Iris pigment epithelial cell (primary cell): Measurements from ENCODE around the gene FMNL1.
"Not testable (repeated sequence)": the region's sequence is repeated elsewhere in the genome, so short reads cannot be mapped to it uniquely, and the experiment has no call there.

Experiments
- DNase-seq: peaks from one replicate; pipeline ENCODE4 v3.0.0-alpha.2; 2011; ENCODE audit warnings: low read depth

FMNL1 gene

DNA sequence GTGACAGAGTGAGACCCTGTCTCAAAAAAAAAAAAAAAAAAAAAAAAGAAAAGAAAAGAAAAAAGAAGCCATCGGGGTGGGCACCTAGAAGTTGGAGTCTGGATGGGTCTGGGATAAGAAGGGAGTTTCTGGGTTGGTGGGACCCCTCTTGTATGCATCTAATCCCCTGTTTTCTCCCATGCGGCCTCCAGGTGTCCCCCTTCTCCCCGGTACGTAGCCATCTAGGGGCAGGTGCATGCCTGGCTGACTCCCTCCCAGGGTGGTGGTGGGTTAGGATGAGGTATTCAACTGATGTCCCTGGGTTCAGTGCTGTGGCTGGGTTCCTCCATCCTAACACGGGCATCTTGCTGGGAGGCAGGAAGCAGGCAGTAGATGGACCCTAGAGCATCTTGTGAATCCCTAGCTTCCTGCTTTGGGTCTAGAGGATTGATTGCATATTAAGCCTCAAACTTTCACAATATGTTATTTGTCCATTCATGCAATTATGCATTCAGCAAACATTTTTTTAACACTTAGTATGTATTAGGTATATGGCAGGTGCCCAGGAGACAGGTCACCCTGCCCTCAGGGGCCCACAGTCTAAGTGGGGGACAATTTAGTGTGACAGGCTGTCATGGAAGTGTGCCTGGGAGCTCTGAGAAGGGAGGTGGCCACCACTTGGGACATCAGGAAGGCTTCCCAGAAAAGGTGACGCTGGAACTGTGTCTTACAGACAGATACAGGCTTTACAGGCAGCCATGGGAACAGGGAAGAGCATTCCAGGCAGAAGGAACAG, 13.1 kb downstream of the FMNL1 start:
- DNase-seq = no peak

DNA sequence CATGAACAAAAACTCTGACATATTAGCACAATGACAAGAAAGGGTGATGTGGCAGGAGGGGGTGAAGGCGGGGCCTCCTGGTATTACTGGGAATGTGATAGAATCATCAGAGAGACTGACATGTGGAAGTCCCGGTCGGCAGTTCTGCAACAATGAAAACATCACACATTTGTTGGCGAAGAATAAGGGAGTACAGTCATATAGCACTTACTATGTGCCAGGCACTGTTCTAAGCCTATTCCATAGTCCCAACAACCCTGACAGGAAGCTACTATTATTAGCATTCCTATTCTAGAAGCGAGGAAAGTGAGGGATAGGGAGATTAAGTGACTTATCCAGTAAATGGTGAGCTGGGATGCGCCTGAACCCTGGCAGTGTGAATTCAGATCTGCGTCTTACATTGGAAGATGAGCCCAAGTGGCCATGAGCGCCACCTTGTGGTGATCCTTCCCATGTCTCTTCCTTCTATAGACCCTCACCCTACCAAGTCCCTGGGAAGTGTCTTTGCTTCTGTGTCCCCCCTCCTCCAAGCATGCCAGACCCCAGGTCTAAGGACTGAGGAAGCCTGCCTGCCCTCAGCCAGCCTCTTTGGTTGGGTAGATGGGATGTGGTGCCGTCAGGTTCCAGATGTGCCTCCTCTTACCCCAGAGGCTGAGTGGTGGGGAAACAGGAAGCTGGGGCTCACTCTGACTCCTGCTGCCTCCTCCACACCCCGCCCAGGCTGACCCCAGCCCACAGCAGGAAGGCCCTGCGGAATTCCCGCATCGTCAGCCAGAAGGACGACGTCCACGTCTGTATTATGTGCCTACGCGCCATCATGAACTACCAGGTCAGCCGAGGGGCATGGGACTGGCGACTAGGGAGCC, 14.0 kb downstream of the FMNL1 start:
- DNase-seq = peak; percentile 71

DNA sequence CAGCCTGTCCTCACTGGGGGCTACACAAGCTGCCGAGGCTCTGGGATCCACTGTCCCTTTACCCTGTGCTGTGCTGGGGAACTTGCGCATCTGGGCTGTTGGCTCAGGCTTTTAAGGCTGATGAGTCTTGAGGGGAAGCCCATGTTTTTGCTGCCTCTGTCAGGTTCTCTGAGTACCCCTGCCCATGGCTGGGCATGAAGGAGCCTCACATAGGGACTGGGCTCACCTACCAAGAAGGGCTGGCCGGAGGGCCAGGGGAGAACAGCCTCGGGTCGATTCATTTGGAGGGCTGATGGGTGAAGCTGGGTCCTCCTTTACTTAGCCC, 14.6 kb downstream of the FMNL1 start:
- no peak for DNase-seq

DNA sequence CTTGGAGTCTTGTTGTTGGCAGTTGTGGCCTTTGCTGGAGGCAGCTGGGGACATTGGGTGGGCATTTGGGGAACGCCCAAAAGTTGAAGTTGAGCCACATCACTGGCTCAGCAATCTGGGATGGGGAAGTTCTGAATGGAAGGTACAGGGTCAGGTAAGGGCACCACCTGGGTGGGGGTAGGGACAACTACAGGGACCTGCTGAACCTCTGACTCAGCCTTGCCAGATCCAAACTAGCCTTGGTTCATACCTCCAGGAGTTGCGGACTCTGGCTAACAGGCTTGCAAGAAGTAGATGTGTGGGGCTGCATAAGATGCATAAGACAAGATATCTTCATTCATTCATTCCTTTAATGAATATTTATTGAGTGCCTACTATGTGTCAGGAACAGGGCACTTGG, 16.0 kb downstream of the FMNL1 start:
- no peak for DNase-seq

DNA sequence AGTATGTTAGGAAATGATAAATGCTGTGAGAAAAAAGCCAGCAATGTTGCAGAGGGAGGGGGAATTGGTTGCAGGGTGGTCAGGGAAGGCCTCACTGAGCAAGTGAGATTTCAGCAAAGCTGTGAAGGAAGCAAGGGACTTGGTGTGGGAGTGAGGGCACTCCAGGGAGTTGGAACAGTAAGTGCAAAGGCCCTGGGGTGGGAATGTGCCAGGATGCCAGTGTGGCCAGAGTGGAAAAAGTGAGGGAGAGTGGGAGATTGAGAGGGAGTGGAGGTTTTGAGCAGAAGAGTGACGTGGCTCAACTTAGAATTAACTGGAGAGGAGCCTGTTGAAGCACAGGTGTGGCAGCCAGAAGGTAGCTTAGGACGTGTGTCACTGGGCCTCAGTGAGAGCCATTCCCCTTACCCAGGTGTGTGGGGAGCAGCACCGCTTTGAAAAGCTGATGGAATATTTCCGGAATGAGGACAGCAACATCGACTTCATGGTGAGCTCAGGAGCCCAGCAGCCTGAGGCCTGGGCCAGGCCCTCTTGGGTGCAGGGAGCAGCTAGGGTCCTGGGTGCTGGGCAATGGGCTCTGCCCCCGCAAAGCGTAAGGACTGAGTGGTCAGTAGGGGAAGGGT, 16.6 kb downstream of the FMNL1 start:
- no peak for DNase-seq

DNA sequence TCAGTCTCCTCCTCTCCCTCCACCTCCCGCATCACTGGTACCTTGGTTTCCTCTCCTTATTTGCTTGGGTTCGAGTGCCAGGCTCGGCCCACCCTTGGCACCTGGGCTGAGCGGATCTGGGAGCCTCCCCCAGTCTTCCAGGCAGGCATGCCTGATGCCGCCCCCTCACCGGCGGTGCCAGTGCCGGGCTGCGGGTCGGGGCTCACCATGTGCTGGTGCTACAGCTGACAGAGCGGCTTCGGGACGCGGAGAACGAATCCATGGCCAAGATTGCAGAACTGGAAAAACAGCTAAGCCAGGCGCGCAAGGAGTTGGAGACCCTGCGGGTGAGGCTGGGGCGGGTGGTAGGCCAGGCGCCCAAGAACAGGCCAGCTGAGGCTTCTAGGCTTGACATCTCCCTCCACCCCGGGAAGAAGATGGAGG, 19.2 kb downstream of the FMNL1 start:
- no peak for DNase-seq

DNA sequence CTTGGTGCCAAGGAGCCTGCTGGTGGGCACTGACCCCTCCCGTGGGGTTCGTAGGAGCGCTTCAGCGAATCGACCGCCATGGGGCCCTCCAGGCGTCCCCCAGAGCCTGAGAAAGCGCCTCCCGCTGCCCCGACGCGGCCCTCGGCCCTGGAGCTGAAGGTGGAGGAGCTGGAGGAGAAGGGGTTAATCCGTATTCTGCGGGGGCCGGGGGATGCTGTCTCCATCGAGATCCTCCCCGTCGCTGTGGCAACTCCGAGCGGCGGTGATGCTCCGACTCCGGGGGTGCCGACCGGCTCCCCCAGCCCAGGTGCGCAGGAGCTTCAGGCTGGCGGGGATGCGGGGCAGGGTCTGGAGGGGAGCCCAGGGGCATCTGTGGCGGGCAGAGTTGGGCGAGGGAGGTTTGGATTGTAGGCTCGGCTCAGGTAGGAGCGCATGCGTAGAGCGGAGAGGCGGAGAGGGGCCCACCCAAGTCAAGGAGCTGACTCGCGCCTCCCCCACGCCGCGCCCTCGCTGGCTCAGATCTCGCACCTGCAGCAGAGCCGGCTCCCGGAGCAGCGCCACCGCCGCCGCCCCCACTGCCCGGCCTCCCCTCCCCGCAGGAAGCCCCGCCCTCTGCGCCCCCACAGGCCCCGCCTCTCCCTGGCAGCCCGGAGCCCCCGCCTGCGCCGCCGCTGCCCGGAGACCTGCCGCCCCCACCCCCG, 19.8 kb downstream of the FMNL1 start:
- DNase-seq = no peak

DNA sequence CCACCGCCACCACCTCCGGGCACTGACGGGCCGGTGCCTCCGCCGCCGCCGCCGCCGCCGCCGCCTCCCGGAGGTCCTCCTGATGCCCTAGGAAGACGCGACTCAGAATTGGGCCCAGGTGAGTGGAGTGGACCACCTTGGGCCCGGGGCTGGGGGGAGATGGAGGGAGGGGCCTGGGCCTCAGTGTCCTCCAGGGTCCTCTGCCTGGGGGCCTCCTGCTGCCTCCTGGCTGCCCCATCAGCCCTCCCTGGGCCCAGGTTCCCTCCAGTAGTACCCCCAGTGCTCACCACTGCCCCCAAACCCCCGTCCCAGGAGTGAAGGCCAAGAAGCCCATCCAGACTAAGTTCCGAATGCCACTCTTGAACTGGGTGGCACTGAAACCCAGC, 20.3 kb downstream of the FMNL1 start:
- no peak for DNase-seq

DNA sequence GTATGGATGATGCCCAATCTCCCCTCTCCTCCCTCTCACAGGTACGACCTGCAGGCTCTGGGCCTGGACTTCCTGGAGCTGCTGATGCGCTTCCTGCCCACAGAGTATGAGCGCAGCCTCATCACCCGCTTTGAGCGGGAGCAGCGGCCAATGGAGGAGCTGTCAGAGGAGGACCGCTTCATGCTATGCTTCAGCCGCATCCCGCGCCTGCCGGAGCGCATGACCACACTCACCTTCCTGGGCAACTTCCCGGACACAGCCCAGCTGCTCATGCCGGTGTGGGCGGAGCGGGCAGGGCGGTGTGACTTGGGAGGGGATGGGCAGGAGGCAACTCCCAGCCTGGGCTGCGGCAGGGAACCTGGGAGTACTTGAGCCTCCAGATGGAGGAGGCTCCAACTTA, 22.1 kb downstream of the FMNL1 start:
- no peak for DNase-seq

DNA sequence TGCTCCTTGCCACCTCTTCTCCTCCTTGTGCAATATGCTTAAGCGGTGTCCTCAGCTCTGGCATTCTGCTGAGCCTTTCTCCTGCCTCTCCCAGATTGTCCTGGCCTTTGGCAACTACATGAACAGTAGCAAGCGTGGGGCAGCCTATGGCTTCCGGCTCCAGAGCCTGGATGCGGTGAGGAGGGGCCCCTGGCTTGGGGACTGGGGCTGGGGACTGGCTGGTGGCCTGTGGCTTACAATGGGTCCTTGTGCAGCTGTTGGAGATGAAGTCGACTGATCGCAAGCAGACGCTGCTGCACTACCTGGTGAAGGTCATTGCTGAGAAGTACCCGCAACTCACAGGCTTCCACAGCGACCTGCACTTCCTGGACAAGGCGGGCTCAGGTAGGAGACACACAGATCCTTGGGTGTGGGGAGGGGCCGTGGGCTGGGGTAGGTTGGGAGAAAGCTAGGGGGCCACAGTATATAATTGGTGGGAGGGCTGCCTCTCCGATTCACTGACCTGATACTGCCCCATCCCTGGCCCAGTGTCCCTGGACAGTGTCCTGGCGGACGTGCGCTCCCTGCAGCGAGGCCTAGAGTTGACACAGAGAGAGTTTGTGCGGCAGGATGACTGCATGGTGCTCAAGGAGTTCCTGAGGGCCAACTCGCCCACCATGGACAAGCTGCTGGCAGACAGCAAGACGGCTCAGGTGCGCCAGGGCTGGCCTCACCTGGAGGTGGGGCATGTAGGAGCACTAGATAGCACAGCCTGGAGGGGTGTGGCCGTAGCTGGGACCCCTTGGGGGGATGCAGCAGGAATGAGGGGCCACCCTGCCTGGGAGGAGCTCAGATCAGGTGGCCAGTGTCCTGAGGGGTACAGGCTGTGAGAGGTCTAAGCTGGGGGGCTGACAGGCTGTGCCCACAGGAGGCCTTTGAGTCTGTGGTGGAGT, 23.3 kb downstream of the FMNL1 start:
- DNase-seq = no peak

DNA sequence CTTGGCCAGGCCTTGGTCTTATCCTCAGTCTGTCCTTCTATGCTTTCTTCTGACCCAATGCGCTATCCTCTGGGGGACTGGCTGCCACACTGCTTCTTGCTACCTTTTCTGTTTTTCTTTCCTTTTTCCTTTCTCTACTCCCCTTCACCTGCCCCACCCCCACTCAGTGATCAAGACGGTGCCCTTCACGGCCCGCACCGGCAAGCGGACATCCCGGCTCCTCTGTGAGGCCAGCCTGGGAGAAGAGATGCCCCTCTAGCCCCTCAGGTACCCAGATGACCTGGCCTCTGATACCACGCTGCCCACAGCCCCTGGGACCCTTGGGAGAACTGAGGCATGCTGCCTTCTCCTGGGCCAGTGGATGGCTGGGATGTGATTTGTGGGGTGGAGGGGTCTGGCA, 24.7 kb downstream of the FMNL1 start:
- DNase-seq = no peak

DNA sequence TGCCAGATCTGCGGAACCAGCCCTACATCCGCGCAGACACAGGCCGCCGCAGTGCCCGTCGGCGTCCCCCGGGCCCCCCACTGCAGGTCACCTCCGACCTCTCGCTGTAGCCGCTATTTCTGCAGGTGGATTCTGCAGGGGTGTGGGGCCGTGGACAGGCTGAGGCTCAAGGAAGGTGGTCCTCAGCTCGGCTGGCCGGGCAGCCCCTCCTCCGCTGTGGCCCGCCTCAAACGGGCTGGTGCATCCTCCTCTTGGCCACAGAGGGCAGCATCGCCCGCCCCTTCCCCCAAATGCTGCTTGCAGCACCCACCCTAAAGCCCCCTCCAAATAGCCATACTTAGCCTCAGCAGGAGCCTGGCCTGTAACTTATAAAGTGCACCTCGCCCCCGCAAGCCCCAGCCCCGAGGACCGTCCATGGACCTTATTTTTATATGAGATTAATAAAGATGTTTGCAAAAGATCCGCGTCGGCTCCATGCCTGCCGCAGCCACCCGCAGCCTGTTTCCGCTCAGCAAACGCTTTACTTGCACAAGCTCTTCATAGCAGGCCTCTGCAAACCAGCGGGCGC, 25.3 kb downstream of the FMNL1 start:
- DNase-seq = no peak

DNA sequence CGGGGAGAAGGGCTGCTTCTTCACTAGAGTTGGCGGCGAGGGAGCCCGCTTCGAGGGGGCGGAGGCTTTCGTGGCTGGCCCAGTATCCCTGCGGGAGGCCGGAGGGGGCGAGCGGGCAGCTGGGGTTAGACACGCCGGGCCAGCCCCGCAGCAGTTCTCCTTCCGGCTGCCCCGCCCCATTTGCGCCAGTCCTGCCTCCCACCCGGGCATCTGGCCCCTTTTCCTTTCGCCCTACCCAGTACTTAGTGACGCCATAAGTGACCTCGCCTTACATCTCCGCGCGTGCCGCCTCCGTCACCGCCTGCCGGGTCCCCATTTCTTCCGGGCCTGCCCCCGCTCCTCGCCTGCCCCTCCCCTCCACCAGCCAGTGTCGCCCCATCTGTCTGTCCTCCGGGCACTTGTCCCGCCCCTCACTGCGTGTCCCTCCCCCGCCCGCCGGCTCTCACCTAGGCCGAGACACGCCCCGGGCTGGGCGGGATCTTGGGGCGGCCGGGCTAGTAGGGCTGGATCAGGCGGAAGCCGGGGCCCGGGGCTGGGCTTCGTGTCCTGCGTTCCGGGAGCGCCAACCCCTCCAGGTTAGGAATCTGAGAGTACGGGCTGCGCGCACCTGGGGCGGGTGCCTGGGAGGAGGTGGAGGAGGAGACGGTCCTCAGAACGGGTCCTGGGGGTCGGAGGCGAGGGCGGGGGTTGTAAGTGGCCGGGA, 25.9 kb downstream of the FMNL1 start:
- peak; percentile 83 for DNase-seq

DNA sequence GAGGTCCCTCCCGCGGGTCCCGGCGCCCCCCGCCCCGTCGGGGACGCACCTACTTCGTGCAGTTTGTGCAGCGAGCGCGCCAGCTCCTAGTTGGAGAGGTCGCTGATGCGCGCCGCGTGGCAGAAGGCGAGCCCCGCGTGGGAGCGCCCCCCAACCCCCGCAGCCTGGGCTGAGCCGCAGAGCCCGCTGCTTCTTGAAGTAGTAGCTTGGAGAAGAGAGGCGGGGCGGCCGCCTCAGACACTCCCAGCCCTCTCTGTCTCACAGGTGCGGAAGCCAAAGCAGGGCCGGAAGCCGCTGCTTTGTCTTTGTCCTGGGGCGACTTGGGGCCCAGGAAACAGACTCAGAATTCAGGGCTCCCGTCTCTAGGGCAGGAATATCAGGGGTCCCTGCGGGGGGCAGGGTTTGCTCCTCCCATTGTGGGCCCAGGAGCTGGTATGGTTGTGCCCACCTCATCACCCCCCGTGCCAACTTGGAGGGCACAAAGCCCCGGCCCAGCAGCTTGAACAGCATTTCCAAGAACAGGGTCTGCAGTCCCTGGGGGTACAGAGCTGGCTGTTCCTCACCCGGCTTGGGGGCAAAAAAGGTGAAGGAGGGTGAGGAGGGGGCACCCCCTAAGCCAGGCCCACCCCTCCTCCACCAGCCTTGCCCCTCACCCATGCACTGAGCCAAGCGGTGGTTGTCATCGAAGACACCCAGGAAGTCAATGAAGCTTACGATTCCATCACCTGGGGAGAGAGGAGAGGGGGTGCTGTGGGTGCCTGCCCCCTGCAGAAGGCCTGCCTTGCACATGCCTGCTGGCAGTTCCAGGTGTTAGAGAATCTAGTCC, 26.7 kb downstream of the FMNL1 start:
- no peak for DNase-seq

DNA sequence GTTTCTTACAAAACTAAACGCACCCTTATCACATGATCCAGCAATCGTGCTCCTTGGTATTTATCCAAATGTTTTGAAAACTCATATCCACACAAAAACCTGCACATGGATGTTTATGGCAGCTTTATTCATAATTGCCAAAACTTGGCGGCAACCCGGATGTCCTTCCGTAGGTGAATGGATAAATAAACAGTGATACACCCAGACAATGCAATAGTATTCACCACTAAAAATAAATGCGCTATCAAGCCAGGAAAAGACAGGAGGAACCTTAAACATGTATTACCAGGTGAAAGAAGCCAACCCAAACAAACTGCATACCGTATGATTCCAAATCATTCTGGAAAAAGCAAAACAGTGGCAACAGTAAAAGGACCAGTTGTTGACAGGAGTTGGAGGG, 30.2 kb downstream of the FMNL1 start:
- DNase-seq = no peak

DNA sequence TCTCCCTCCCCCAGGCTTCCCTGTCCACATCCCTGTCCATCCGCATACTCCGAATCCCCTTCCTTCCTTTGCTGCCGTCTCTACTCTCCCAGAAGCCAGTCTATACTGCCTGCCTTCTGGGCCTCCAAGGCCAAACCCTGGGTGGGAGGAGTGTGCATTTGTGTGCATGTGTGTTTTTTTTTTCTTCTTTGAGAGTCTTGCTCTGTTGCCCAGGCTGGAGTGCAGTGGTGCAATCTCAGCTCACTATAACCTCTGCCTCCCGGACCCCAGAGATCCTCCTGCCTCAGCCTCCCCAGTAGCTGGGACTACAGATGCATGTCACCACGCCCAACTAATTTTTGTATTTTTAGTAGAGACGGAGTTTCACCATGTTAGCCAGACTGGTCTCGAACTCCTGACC, 31.6 kb downstream of the FMNL1 start:
- not testable (repeated sequence) for DNase-seq

DNA sequence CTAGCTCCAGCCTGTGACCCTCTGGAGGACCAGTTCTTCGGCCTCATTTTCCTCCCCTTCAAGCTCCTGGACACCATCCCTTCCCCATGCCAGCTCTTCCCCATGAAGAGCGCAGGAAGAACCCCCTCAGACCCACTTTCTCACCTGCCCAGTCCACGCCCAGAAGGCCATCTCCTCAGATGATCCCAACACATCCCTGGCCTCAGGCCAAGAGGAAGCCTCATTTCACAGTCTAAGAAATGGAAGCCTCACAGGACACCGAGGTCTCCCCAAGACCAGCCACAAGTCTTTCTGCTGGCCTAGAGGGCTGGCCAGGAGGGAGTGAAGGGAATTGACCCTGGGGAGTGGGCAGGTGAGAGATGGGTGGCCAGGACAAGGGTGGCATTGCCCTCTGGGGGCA, 32.2 kb downstream of the FMNL1 start:
- no peak for DNase-seq

DNA sequence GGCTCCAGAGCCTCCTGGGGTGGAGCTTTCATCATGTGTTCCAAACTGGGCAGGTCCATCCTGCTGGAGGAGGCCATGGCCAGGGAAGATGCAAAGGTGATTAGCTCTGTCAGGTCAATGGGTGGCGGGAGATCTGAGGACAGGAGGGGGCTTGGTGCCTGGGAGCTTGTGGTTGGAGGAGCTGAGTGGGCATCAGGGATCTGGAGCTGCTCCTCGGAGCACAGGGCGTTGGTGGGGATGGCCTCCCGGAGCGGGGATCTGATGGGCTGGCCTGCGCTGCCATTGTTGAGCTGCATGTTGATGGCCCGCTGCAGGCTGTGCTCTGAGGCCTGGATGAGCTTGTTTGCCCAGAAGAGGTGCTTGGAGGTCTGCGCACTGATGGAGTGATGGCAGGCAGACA, 33.7 kb downstream of the FMNL1 start:
- no peak for DNase-seq

DNA sequence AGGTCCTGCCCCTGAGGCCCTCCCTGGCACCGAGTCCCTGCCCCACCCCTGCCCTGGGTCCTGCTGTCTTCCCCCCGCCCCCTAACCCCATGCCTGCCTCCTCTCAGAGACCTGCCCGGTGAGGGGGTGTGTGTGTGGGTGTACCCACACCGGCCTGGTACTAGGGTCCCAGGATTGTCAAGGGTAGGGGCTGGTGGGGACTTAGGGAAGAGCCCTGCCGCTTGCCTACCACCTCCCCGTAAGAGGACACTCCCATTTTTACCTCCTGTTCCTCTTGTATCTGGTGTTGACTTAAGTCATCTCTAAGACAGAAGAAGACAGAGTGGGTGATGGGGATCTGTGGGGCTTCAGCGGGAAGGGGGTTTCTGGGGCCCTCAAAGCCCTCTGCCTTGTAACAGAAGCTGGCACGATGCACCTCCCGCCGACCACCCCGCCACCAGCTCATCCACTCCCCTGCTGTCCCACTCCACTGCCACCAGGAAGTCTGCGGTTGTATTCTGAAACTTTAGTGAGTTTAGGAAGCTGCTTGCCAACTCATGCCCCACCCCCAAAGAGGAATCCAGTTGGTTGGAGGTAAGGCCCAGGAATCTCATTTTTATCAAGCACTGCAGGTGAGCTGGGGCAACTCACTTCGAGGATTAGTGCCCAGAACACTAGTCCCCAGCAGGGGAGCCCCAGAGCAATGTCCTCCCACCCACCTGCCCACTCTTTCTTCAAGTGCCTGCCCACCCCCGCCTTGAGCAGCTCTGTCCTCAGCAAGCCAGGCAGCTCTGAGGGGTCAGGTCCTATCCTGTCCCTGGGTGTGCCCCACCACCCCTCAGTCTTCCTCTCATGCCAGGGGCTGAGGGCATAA, 34.7 kb downstream of the FMNL1 start:
- no peak for DNase-seq
